ENCODE results near the gene RABEP2.

GRCh38 chr16:28903344-28904042 lies 21.5 kb downstream of the RABEP2 start:
- no peak for TF ChIP-seq CTCF (conservative IDR thresholded peaks at IDR 0.05; ENCODE audit: low read depth, low read length)
- TF ChIP-seq EZH2 (IDR thresholded peaks at IDR 0.05; ENCODE audit: low read length, unreplicated experiment) = no peak

Measured in PC-3 (cell line).